LNCaP clone FGC (cell line): ENCODE measurements around the gene TFRC.
"Not testable (repeated sequence)": the region's sequence is repeated elsewhere in the genome, so short reads cannot be mapped to it uniquely, and the experiment has no call there.

Source experiments
- DNase-seq: peaks from one replicate; pipeline ENCODE4 v3.0.0-alpha.2; 2011; ENCODE audit warnings: low read depth
- H3K4me3 ChIP-seq: 2 replicates; pipeline ENCODE4 v1.5.1; 2011; ENCODE audit warnings: mild to moderate bottlenecking, low read depth, low read length, control low read depth
- CTCF ChIP-seq: IDR thresholded peaks from 2 replicates; pipeline ENCODE4 v1.5.1; 2012; ENCODE audit warnings: mild to moderate bottlenecking; ENCODE audit not compliant: control insufficient read depth, insufficient read depth; ENCODE audit errors: extremely low read depth

Gene TFRC

GRCh38 chr3:196063456-196063855 is 18.4 kb downstream of the TFRC start:
- no peak overlapping the region for H3K4me3 ChIP-seq
- no peak for DNase-seq
- no peak for TF ChIP-seq CTCF

- no peak for DNase-seq
- H3K4me3 ChIP-seq, result no peak overlapping the region
- no peak for TF ChIP-seq CTCF
Observed at GRCh38 chr3:196063049-196063448, 18.8 kb downstream of the TFRC start.

GRCh38 chr3:196060834-196061233 is 21.1 kb downstream of the TFRC start:
- DNase-seq, result no peak
- no peak for TF ChIP-seq CTCF

GRCh38 chr3:196057760-196058331 is 24.0 kb downstream of the TFRC start:
- DNase-seq, result no peak
- no peak for TF ChIP-seq CTCF
- no peak overlapping the region for H3K4me3 ChIP-seq

More at GRCh38 chr3:196060834-196061233, 21.1 kb downstream of the TFRC start:
- no peak overlapping the region for H3K4me3 ChIP-seq

GRCh38 chr3:196056371-196056770 is 25.5 kb downstream of the TFRC start:
- H3K4me3 ChIP-seq, DNase-seq: not testable (repeated sequence)

GRCh38 chr3:196055683-196056270 is 26.1 kb downstream of the TFRC start:
- DNase-seq, result no peak
- H3K4me3 ChIP-seq, result no peak overlapping the region
- TF ChIP-seq CTCF, result no peak

GRCh38 chr3:196055240-196055639 is 26.6 kb downstream of the TFRC start:
- no peak overlapping the region for H3K4me3 ChIP-seq
- DNase-seq, result no peak
- TF ChIP-seq CTCF, result no peak

- no peak overlapping the region for H3K4me3 ChIP-seq
- TF ChIP-seq CTCF, result no peak
- DNase-seq, result no peak
Observed at GRCh38 chr3:196054661-196055060, 27.2 kb downstream of the TFRC start.
